ENCODE data around the gene MBD3L2B.
"Not testable (repeated sequence)": the region's sequence is repeated elsewhere in the genome, so short reads cannot be mapped to it uniquely, and the experiment has no call there.

The MBD3L2B gene

DNA sequence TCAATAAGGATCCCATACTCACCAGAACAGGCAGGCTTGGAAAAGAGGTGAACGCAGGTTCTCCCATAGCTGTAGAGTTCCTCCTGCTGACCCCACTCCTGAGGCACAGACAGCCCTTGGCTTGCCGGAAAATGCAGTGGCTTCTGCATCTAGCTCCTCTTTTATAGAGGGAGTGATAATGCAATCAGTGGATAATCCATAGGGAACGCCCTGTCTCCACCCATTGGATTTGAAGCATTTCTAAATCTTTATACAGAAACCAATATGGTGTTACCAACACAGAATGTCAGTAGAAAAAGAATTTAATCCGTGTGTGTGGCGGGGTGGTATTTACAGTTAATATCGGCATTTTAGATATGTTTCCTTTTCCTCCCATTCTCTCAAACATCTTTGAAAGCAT lies at the start of gene MBD3L2B:
MBD3L2B (minus strand) TSS at position 101 of the 400 bp plus-strand sequence; CDS start at position 67, 34 bp downstream.
- DNase-seq (ENCODE audit: low read depth) = not testable (repeated sequence)

DNA sequence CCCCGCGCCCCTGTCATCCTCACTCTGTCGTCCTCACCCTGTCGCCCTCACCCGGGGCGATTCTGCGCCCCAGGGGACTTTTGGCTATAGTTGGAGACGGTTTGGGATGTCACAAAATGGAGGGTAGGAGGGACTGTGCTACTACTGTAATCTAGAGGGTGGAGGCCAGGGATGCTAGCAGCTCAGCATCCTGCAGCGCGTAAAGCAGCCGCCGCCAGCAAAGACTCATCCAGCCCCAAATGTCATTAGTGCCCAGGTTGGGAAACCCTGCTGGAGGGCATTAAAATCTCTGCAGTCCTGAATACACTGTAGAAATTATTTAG lies 48.6 kb upstream of the MBD3L2B start:
- peak; percentile 12 for DNase-seq (ENCODE audit: low read depth)

DNA sequence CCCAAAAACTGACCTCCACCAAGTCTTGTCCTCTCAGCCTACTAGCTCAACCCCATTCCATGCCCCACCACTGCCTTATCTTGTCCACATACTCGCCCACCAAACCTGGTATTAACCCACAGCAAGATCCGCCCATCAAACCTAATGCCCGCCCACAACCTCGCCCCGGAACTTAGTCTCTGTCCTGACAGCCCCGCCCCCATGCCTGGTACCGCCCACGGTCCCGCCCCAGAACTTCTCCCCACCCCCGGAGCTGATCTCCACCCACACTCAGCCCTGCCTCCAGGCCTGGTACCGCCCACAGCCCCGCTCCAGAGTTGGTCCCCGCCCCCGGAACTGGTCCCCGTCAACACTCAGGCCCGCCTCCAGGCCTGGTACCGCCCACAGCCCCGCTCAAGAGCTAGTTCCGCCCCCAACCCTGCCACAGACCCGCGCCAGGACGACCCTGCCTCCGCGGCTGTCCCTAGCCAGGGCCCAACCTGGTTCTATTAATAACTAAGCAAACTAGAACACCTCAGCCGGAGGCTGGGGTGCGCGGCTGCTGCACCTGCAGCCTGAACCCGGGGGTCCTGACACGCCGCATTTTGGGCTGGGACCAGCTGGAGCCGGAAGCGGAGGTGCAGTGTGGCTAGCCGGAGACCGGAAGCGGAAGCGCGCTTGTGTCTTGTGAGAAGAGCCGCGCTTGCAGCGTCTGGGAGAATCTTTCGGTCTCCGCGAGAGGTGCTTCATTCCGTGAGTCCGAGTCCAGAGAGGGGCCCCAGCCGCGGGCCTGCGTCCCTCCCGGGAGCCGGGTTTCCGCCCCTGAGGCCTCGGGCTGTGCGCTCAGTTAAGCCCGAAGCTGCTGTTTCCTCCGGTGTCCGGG lies 48.0 kb upstream of the MBD3L2B start, which contains the start of gene ZNF557:
ZNF557 (plus strand) TSS at position 662 of the 862 bp plus-strand sequence. CDS start 5,372 bp downstream, outside the sequence.
- peak; percentile 99 for DNase-seq (ENCODE audit: low read depth)

DNA sequence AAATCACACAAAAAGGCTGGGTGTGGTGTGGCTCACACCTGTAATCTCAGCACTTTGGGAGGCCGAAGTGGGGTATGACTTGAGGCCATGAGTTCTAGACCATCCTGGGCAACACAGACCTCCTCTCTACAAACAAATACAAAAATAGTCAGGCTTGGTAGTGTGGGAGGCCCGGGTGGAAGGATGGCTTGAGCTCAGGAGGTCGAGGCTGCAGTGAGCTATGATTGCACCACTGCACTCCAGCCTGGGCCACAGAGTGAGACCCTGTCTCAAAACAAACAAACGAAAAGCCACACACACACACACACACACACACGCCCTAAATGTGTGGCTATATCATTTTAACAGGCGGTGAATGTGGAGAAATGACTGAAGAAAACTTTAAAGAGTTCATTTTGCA lies 47.4 kb upstream of the MBD3L2B start:
- DNase-seq (ENCODE audit: low read depth) = no peak

DNA sequence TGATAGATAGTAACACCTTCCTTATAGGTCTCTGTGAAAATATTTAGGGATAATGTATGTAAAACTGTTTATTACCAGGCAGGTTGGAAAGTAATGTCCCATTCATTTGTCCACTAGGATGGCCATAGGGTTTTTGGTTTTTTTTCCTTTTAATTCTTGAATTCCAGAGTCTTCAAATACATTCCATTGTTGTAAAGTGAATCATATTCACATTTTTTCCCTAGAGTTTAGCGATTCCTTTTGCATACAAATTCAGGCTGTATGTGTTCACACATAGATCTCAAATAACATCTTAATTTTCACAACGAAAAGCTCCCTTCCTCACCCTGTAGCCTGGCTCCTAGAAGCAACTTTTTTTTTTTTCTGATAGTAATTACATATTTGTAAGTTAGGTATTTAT lies 46.5 kb upstream of the MBD3L2B start:
- DNase-seq (ENCODE audit: low read depth) = peak; percentile 36

DNA sequence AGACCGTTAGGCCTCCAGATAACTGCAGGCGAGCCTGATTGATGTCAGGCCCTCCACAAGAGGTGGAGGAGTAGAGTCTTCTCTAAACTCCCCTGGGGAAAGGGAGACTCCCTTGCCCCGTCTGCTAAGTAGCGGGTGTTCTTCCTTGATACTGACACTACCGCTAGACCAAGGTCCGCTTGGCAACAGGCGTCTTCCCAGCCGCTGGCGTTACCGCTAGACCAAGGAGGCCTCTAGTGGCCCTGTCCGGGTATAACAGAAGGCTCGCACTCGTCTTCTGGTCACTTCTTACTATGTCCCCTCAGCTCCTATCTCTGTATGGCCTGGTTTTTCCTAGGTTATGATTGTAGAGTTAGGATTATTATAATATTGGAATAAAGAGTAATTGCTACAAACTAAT lies 45.9 kb upstream of the MBD3L2B start:
- DNase-seq (ENCODE audit: low read depth) = peak; percentile 32

DNA sequence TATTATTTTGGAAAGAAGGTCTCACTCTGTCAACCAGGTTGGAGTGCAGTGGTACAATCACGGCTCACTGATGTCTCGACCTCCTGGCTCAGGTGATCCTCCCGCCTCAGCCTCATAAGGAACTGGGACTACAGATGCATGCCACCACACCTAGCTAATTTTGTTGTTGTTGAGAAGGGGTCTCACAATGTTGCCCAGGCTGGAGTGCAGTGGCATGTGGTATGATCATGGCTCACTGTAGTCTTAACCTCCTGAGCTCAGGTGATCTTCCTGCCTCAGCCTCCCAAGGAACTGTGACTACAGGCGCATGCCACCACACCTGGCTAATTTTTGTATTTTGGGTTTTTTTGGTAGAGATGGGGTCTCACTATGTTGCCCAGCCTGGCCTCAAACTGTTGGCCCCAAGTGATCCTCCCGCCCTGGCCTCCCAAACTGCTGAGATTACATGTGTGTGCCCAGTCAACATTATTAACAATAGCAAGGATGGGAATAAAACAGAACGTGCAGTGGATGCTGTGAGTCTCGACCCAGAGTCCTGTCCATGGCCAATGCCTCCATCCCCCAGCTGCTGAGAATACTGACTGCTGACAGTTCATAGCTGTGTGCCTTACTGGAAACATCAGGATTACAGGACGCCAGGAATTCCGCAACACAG lies 42.7 kb upstream of the MBD3L2B start:
- DNase-seq (ENCODE audit: low read depth) = no peak

DNA sequence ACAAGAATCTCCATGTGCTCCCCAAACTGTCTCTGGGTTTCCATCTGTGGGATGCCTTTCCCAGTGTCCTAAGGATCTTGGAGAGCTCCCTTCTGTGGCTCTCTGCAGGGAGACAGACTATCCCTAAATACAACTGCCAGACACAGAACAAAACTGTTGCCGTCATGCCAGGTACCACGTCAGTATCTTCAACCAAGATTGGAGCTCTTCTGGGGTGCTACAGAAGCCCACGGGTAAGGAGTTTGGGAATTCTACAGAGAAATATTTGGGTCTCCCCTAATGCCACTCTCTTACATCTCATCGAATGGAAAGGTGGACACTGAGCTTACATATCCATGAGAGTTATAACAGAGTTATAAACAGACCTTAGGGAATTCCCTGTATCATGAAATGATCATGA lies 42.1 kb upstream of the MBD3L2B start:
- no peak for DNase-seq (ENCODE audit: low read depth)

DNA sequence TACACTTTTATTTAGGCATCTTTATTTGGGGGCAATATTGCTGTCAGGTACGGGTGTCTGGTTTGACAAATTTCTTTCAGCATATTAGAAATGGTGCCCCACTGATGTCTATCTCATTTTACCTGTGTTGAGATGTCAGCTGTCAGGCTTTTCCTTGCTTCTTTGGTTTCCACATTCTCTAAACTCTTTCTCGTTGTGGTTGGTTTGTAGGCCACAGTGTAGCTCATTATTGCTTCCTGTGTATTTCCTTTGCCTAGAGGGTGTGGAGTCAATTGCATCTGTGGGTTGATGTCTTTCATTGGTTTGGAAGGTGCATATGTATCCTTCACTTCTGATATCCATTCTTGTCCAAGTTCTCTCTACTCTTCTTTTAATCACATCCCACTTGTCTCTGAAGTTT lies 38.7 kb upstream of the MBD3L2B start:
- not testable (repeated sequence) for DNase-seq (ENCODE audit: low read depth)

DNA sequence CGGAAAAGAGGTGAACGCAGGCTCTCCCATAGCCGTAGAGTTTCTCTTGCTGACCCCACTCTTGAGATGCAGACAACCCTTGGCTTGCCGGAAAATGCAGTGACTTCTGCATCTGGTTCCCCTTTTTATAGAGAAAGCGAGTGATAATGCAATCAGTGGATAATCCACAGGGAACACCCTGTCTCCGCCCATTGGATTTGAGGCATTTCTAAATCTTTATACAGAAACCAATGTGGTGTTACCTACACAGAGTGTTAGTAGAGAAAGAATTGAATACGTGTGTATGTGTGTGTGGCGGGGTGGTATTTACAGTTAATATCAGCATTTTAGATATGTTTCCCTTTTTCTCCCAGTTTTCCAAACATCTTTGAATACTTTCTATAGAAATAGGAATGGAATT lies 37.3 kb upstream of the MBD3L2B start, which contains the start of gene MBD3L3:
MBD3L3 (minus strand) TSS at position 101 of the 400 bp plus-strand sequence; CDS start at position 30, 71 bp downstream.
- DNase-seq (ENCODE audit: low read depth) = not testable (repeated sequence)

DNA sequence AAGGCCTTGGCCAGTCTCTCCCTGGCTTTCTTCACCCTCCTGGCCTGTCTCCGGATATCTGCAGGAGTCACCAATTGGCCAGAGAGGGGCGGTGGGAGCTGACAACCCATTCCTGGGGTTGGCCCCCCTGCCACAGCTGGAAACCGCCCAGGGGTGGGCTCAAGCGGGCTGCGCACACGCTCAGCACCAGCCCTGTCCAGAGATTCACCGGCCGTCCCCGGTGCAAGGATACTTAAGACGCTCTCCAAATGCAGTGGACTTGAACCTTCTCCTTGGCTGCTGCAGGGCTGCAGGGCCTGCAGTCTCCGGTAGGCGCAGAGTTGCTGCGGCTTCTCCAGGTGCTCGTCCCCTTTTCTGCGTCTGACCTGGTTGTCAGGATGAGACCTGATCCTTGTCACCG lies 35.1 kb upstream of the MBD3L2B start:
- DNase-seq (ENCODE audit: low read depth) = not testable (repeated sequence)

DNA sequence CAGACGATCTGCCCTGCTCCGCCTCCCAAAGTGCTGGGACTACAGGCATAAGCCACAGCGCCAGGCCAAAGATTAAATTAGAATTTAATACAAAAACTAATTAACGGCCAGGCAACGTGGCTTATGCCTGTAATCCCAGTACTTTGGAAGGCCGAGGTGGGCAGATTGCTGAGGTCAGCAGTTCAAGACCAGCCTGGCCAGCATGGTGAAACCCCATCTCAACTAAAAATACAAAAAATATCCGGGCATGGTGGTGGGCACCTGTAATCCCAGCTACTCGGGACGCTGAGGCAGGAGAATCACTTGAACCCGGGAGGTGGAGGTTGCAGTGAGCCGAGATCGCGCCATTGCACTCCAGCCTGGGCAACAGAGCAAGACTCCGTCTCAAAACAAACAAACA lies 34.4 kb upstream of the MBD3L2B start:
- DNase-seq (ENCODE audit: low read depth) = not testable (repeated sequence)

DNA sequence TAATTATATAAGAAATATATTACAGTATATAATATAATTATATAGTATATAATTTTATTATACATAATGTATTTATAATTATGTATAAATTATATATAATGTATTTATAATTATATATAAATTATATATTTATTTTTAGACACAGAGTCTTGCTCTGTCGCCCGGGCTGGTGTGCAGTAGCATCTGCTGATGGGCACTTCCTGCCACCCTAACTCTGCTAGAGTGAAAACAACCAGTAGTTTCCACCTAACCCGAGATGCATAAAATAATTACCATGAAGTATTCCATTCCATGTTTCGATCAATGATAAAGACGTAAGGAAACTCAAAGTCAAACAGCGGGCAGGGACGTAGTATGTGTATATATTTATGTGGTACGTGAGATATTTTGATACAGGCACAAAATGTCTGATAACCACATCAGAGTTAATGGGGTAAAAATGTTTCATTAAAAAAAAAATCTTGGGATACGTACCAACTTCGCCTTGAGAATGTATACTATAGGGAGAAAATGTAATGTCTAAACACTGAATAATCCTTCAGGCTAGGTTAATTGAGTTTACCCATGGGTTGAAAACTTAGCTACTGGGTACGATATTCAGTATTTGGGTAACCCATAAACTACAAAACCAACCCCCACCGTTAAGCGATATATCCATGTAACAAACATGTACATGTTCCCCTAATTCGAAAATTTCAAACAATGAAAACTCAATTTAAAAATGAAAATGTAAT lies 33.6 kb upstream of the MBD3L2B start:
- DNase-seq (ENCODE audit: low read depth) = not testable (repeated sequence)

DNA sequence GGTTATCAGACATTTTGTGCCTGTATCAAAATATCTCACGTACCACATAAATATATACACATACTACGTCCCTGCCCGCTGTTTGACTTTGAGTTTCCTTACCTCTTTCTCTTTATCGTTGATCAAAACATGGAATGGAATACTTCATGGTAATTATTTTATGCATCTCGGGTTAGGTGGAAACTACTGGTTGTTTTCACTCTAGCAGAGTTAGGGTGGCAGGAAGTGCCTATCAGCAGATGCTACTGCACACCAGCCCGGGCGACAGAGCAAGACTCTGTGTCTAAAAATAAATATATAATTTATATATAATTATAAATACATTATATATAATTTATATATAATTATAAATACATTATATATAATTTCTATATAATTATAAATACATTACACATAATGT lies 31.7 kb upstream of the MBD3L2B start:
- not testable (repeated sequence) for DNase-seq (ENCODE audit: low read depth)

DNA sequence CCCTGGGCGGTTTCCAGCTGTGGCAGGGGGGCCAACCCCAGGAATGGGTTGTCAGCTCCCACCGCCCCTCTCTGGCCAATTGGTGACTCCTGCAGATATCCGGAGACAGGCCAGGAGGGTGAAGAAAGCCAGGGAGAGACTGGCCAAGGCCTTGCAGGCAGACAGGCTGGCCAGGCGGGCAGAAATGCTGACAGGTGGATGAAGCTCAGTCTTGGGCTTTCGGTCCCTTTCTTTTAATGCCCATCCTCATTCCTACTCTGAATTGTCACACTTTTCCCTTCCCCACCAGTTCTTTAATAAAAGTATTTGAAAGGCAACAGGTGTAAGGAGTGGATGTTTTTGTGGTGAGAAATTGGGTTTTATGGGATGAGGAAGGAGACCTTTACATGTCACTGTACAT lies 30.2 kb upstream of the MBD3L2B start:
- DNase-seq (ENCODE audit: low read depth) = not testable (repeated sequence)

DNA sequence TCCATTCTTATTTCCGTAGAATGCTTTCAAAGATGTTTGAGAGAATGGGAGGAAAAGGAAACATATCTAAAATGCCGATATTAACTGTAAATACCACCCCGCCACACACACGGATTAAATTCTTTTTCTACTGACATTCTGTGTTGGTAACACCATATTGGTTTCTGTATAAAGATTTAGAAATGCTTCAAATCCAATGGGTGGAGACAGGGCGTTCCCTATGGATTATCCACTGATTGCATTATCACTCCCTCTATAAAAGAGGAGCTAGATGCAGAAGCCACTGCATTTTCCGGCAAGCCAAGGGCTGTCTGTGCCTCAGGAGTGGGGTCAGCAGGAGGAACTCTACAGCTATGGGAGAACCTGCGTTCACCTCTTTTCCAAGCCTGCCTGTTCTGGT lies 27.8 kb upstream of the MBD3L2B start, which contains the start of gene MBD3L2:
MBD3L2 (plus strand) TSS at position 301 of the 400 bp plus-strand sequence; CDS start at position 354, 53 bp downstream.
- not testable (repeated sequence) for DNase-seq (ENCODE audit: low read depth)

DNA sequence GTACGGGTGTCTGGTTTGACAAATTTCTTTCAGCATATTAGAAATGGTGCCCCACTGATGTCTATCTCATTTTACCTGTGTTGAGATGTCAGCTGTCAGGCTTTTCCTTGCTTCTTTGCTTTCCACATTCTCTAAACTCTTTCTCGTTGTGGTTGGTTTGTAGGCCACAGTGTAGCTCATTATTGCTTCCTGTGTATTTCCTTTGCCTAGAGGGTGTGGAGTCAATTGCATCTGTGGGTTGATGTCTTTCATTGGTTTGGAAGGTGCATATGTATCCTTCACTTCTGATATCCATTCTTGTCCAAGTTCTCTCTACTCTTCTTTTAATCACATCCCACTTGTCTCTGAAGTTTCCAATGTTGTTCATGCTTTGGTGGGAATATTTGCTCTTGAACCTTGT lies 20.3 kb upstream of the MBD3L2B start:
- DNase-seq (ENCODE audit: low read depth) = not testable (repeated sequence)

DNA sequence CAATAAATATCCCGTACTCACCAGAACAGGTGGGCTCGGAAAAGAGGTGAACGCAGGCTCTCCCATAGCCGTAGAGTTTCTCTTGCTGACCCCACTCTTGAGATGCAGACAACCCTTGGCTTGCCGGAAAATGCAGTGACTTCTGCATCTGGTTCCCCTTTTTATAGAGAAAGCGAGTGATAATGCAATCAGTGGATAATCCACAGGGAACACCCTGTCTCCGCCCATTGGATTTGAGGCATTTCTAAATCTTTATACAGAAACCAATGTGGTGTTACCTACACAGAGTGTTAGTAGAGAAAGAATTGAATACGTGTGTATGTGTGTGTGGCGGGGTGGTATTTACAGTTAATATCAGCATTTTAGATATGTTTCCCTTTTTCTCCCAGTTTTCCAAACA lies 18.8 kb upstream of the MBD3L2B start, which contains the start of gene MBD3L4:
MBD3L4 (minus strand) TSS at position 101 of the 400 bp plus-strand sequence; CDS start at position 66, 35 bp downstream.
- DNase-seq (ENCODE audit: low read depth) = not testable (repeated sequence)

DNA sequence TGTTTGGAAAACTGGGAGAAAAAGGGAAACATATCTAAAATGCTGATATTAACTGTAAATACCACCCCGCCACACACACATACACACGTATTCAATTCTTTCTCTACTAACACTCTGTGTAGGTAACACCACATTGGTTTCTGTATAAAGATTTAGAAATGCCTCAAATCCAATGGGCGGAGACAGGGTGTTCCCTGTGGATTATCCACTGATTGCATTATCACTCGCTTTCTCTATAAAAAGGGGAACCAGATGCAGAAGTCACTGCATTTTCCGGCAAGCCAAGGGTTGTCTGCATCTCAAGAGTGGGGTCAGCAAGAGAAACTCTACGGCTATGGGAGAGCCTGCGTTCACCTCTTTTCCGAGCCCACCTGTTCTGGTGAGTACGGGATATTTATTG lies 9.0 kb upstream of the MBD3L2B start, which contains the start of gene MBD3L5:
MBD3L5 (plus strand) TSS at position 301 of the 400 bp plus-strand sequence; CDS start at position 335, 34 bp downstream.
- not testable (repeated sequence) for DNase-seq (ENCODE audit: low read depth)

DNA sequence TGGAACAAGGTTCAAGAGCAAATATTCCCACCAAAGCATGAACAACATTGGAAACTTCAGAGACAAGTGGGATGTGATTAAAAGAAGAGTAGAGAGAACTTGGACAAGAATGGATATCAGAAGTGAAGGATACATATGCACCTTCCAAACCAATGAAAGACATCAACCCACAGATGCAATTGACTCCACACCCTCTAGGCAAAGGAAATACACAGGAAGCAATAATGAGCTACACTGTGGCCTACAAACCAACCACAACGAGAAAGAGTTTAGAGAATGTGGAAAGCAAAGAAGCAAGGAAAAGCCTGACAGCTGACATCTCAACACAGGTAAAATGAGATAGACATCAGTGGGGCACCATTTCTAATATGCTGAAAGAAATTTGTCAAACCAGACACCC lies 7.6 kb upstream of the MBD3L2B start:
- DNase-seq (ENCODE audit: low read depth) = not testable (repeated sequence)

DNA sequence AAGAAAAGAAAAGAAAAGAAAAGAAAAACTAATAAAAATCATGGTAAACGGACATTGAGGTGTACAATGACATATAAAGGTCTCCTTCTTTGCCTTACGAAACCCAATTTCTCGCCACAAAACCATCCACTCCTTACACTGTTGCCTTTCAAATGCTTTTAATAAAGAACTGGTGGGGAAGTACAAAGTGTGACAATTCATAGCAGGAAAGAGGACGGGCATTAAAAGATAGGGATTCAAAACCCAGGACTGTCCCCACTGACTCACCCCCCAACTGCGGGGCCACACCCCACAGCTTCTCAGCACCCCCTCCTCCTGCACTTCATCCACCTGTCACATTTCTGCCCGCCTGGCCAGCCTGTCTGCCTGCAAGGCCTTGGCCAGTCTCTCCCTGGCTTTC lies 2.4 kb downstream of the MBD3L2B start:
- no peak for DNase-seq (ENCODE audit: low read depth)

DNA sequence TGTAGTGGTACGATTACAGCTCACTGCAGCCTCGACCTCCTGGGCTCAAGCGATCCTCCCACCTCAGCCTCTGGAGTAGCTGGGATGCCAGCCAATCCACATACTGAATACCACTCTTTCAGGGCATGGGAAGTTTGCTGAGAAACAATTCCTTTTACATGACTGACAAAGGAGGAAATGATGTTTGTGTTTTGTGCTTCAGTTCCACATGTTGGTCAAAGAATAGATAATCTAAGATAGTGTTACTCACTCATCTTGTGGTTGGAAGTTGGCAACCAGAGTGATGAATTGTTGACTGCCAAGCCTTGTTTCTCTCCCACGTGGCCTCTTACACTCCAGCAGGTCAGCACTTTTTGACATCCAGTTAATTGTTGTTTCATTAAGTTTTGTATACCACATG lies 7.6 kb downstream of the MBD3L2B start:
- DNase-seq (ENCODE audit: low read depth) = peak; percentile 80

All from iris pigment epithelial cell (primary cell).